NB4 (cell line): ENCODE data around the gene SLC25A21.

Experiments
- CTCF ChIP-seq: IDR thresholded peaks from one replicate; pipeline ENCODE4 v1.5.1; 2012; ENCODE audit warnings: low read depth, low read length
- MYC ChIP-seq: IDR thresholded peaks from 2 replicates; pipeline ENCODE4 v1.6.1; 2011; ENCODE audit warnings: low read depth, low read length
- POLR2A ChIP-seq: IDR thresholded peaks from 2 replicates; pipeline ENCODE4 v1.6.1; 2011; ENCODE audit warnings: mild to moderate bottlenecking; ENCODE audit not compliant: insufficient read length; ENCODE audit errors: extremely low read depth

GRCh38 chr14:36989806-36990205 lies 182.6 kb downstream of the SLC25A21 start:
- TF ChIP-seq CTCF = no peak
- TF ChIP-seq POLR2A = no peak
- no peak for TF ChIP-seq MYC
